WTC11 (cell line): ENCODE data around the gene CYB561D2. TPM values are rescaled to one million over a fixed set of nuclear protein-coding genes. Genes with fewer than 3 reads are reported as not detected.

Experiments
- ATAC-seq: fragments of 200-7000 bp; cut with Tn5 transposase; 2 replicates; pipeline ENCODE4 v1.10.0; 2021; ENCODE audit warnings: mild to moderate bottlenecking, moderate library complexity
- CTCF ChIA-PET: fragments of 300-600 bp; sonication (Branson Sonifier 250); formaldehyde crosslinking; loops from one replicate; lab custom pipeline; 2021; ENCODE audit warnings: antibody characterized with exemption; lab: Charles Lee
- POLR2A ChIA-PET: fragments of 350-600 bp; sonication (Branson Sonifier 250); formaldehyde crosslinking; loops from one replicate; lab custom pipeline; 2021; ENCODE audit warnings: antibody characterized with exemption; lab: Charles Lee
- DNase-seq: peaks from one replicate; pipeline ENCODE4 v3.0.0; 2021; ENCODE audit warnings: low spot score
- H3K27ac Mint-ChIP-seq: 2 replicates; pipeline ENCODE4 v1.8.0; 2021; ENCODE audit warnings: mixed read lengths
- H3K27me3 Mint-ChIP-seq: 2 replicates; pipeline ENCODE4 v1.8.0; 2021; ENCODE audit warnings: low read depth, mild to moderate bottlenecking, moderate library complexity, mixed read lengths
- H3K36me3 Mint-ChIP-seq: 2 replicates; pipeline ENCODE4 v1.8.0; 2021; ENCODE audit warnings: mixed read lengths
- H3K4me1 Mint-ChIP-seq: 2 replicates; pipeline ENCODE4 v1.8.0; 2022; ENCODE audit warnings: mixed read lengths
- H3K4me3 Mint-ChIP-seq: 2 replicates; pipeline ENCODE4 v1.8.0; 2021; ENCODE audit warnings: mild to moderate bottlenecking, moderate library complexity, mixed read lengths
- H3K9me3 Mint-ChIP-seq: 2 replicates; pipeline ENCODE4 v1.8.0; 2021; ENCODE audit warnings: mixed read lengths
- CTCF ChIP-seq: fragments of 200-600 bp; IDR thresholded peaks from 2 replicates; pipeline ENCODE4 v1.8.0; 2022; ENCODE audit warnings: antibody characterized with exemption
- E2F1 ChIP-seq: sonication (generic); formaldehyde crosslinking; IDR thresholded peaks from 2 replicates; pipeline ENCODE4 v1.8.0; 2022; ENCODE audit warnings: mild to moderate bottlenecking, missing genetic modification reagents
- FOXJ3 ChIP-seq: sonication (generic); formaldehyde crosslinking; IDR thresholded peaks from 2 replicates; pipeline ENCODE4 v1.9.0; 2021; ENCODE audit warnings: missing genetic modification reagents, mild to moderate bottlenecking, borderline replicate concordance
- KAT7 ChIP-seq: sonication (generic); formaldehyde crosslinking; IDR thresholded peaks from 2 replicates; pipeline ENCODE4 v1.8.1; 2023; ENCODE audit warnings: missing genetic modification reagents, mild to moderate bottlenecking, borderline replicate concordance
- MAX ChIP-seq: sonication (generic); formaldehyde crosslinking; IDR thresholded peaks from 2 replicates; pipeline ENCODE4 v1.8.0; 2022; ENCODE audit warnings: mild to moderate bottlenecking, missing genetic modification reagents
- NFATC4 ChIP-seq: fragments of 250-450 bp; sonication (Bioruptor Pico); IDR thresholded peaks from 2 replicates; pipeline ENCODE4 v1.9.0; 2021; ENCODE audit warnings: mild to moderate bottlenecking
- NFE2L1 ChIP-seq: sonication (generic); formaldehyde crosslinking; IDR thresholded peaks from 2 replicates; pipeline ENCODE4 v1.8.1; 2023; ENCODE audit warnings: missing genetic modification reagents
- NR2C2 ChIP-seq: sonication (generic); formaldehyde crosslinking; IDR thresholded peaks from 2 replicates; pipeline ENCODE4 v1.8.0; 2022; ENCODE audit warnings: mild to moderate bottlenecking, missing genetic modification reagents
- PRRX2 ChIP-seq: fragments of 250-450 bp; sonication (Bioruptor Pico); IDR thresholded peaks from 2 replicates; pipeline ENCODE4 v1.8.0; 2021; ENCODE audit warnings: mild to moderate bottlenecking
- SMAD3 ChIP-seq: sonication (generic); formaldehyde crosslinking; IDR thresholded peaks from 2 replicates; pipeline ENCODE4 v1.8.0; 2022; ENCODE audit warnings: missing genetic modification reagents, mild to moderate bottlenecking, borderline replicate concordance
- TP53 ChIP-seq: sonication (generic); formaldehyde crosslinking; IDR thresholded peaks from 2 replicates; pipeline ENCODE4 v1.8.1; 2023; ENCODE audit warnings: mild to moderate bottlenecking, missing genetic modification reagents
- ZBTB21 ChIP-seq: sonication (generic); formaldehyde crosslinking; IDR thresholded peaks from 2 replicates; pipeline ENCODE4 v1.8.1; 2023; ENCODE audit warnings: mild to moderate bottlenecking, missing genetic modification reagents, borderline replicate concordance
- ZNF121 ChIP-seq: sonication (generic); formaldehyde crosslinking; IDR thresholded peaks from 2 replicates; pipeline ENCODE4 v1.8.0; 2023; ENCODE audit warnings: missing genetic modification reagents
- ZNF317 ChIP-seq: sonication (generic); formaldehyde crosslinking; IDR thresholded peaks from 2 replicates; pipeline ENCODE4 v1.8.1; 2023; ENCODE audit warnings: low read depth, mild to moderate bottlenecking, moderate library complexity, missing genetic modification reagents, borderline replicate concordance
- ZNF423 ChIP-seq: fragments of 250-450 bp; sonication (Bioruptor Pico); IDR thresholded peaks from 2 replicates; pipeline ENCODE4 v2.1.2; 2022; ENCODE audit warnings: mild to moderate bottlenecking, moderate library complexity
- ZNF512 ChIP-seq: sonication (generic); formaldehyde crosslinking; IDR thresholded peaks from 2 replicates; pipeline ENCODE4 v1.8.1; 2022; ENCODE audit warnings: missing genetic modification reagents, borderline replicate concordance
- total RNA-seq: library from RNA; stranded (reverse); gene quantifications from 3 replicates; pipeline ENCODE4 v1.2.3, GENCODE V29; 2021
- TF ChIP-seq, protein P1 (sequence below): sonication (generic); formaldehyde crosslinking; conservative IDR thresholded peaks from 2 replicates; pipeline ENCODE4 v1.8.1; 2023; ENCODE audit warnings: mild to moderate bottlenecking, low read depth, missing genetic modification reagents, moderate library complexity
- TF ChIP-seq, protein P2 (sequence below): sonication (generic); formaldehyde crosslinking; IDR thresholded peaks from 2 replicates; pipeline ENCODE4 v1.8.1; 2023; ENCODE audit warnings: mild to moderate bottlenecking, missing genetic modification reagents, borderline replicate concordance
- TF ChIP-seq, protein P3 (sequence below): fragments of 250-450 bp; sonication (Bioruptor Pico); IDR thresholded peaks from 2 replicates; pipeline ENCODE4 v1.9.0; 2021; ENCODE audit warnings: mild to moderate bottlenecking

The CYB561D2 gene
- total RNA-seq, 1 experiment from 2014 or later: 9.8 TPM

DNA sequence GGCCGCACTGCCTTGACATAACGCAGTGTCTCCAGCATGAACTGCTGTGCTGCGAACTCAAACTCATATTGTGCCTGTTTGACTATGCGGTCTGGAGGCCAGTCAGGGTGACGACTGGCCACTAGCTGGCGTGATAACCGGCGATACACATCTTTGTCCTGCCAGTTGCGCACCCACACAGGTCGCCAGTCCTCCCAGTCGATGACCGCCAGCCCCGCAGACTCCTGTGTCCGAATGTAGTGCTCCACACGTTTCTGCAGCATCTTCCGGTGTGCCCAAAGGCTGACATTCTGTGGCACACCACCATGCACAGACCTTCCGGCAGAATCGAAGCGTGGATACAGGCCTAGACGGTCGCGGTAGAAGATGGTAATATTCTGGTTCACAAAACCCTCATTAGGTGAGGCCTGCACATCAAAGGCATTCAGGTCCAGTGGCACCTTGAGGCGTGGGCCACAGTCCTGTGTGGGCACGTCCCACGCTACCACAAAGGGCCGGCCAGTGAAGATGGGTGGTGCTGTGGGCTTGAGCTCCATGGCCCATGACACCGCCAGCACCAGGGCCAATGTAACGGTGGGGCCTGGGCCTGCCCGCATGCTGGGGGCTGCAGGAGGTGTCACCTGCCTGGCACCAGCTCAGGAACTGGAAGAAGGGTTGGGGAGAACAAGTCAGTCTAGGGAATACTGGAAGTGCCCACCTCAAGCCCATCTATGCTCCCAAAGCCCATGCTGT lies 30.6 kb upstream of the CYB561D2 start:
- Mint-ChIP-seq H3K4me3 (peak overlapping the region; percentile 93), H3K36me3 (peaks cover 36% of the 10 kb centered on the region), H3K4me1 (peaks cover 40% of the 10 kb centered on the region), H3K27ac (peak overlapping the region; percentile 44; the same call in 1 of the 2 replicates), H3K9me3 (no peaks in the 10 kb centered on the region), H3K27me3 (no peaks in the 10 kb centered on the region)
- ChIA-PET POLR2A (no interaction called here), CTCF (interaction anchor here (0.7 to 5.5 kb wide), 10 partner anchors 8 to 292 kb away, joined by 3 to 95 read pairs (median 4); partner anchors contain the start of genes CISH, HYAL1, HYAL3 and IFRD2)
- DNase-seq: no peak
- TF ChIP-seq ZBTB21 (CRISPR knock-in tag) (no peak), TP53 (CRISPR knock-in tag) (no peak), ZNF121 (0 out of 2 replicates have a peak, but pooled peaks have one; percentile 4), E2F1 (CRISPR knock-in tag) (no peak)
- ATAC-seq: no peak

GRCh38 chr3:50320853-50321335 lies 29.8 kb upstream of the CYB561D2 start:
- no peaks in the 10 kb centered on the region for H3K27me3 Mint-ChIP-seq
- ChIA-PET CTCF (interaction anchor here (0.6 to 5.5 kb wide), 39 partner anchors 12 to 1382 kb away, joined by 3 to 95 read pairs (median 4); partner anchors contain the start of genes CISH, CYB561D2, HEMK1 and HYAL1), POLR2A (interaction anchor here (0.6 to 2.0 kb wide), 5 partner anchors 16 to 124 kb away, joined by 3 to 8 read pairs (median 5); partner anchors contain the start of genes HYAL3 and NAA80)
- peaks cover 40% of the 10 kb centered on the region for H3K4me1 Mint-ChIP-seq
- peak; percentile 81 for DNase-seq
- peak; percentile 26 for ATAC-seq
- H3K36me3 Mint-ChIP-seq: peaks cover 35% of the 10 kb centered on the region
- peak overlapping the region; percentile 93 for H3K4me3 Mint-ChIP-seq
- no peaks in the 10 kb centered on the region for H3K9me3 Mint-ChIP-seq
- peak overlapping the region; percentile 44 for H3K27ac Mint-ChIP-seq
- TF ChIP-seq, protein P1, sequence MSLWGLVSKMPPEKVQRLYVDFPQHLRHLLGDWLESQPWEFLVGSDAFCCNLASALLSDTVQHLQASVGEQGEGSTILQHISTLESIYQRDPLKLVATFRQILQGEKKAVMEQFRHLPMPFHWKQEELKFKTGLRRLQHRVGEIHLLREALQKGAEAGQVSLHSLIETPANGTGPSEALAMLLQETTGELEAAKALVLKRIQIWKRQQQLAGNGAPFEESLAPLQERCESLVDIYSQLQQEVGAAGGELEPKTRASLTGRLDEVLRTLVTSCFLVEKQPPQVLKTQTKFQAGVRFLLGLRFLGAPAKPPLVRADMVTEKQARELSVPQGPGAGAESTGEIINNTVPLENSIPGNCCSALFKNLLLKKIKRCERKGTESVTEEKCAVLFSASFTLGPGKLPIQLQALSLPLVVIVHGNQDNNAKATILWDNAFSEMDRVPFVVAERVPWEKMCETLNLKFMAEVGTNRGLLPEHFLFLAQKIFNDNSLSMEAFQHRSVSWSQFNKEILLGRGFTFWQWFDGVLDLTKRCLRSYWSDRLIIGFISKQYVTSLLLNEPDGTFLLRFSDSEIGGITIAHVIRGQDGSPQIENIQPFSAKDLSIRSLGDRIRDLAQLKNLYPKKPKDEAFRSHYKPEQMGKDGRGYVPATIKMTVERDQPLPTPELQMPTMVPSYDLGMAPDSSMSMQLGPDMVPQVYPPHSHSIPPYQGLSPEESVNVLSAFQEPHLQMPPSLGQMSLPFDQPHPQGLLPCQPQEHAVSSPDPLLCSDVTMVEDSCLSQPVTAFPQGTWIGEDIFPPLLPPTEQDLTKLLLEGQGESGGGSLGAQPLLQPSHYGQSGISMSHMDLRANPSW: no peak
- no peak for TF ChIP-seq FOXJ3 (CRISPR knock-in tag)
- TF ChIP-seq ZNF317 (CRISPR knock-in tag): 0 out of 2 replicates have a peak, but pooled peaks have one; percentile 26
- TF ChIP-seq PRRX2 (CRISPR knock-in tag): no peak
- peak; percentile 99 for TF ChIP-seq KAT7 (CRISPR knock-in tag)
- TF ChIP-seq SMAD3: no peak
- TF ChIP-seq, protein P2, sequence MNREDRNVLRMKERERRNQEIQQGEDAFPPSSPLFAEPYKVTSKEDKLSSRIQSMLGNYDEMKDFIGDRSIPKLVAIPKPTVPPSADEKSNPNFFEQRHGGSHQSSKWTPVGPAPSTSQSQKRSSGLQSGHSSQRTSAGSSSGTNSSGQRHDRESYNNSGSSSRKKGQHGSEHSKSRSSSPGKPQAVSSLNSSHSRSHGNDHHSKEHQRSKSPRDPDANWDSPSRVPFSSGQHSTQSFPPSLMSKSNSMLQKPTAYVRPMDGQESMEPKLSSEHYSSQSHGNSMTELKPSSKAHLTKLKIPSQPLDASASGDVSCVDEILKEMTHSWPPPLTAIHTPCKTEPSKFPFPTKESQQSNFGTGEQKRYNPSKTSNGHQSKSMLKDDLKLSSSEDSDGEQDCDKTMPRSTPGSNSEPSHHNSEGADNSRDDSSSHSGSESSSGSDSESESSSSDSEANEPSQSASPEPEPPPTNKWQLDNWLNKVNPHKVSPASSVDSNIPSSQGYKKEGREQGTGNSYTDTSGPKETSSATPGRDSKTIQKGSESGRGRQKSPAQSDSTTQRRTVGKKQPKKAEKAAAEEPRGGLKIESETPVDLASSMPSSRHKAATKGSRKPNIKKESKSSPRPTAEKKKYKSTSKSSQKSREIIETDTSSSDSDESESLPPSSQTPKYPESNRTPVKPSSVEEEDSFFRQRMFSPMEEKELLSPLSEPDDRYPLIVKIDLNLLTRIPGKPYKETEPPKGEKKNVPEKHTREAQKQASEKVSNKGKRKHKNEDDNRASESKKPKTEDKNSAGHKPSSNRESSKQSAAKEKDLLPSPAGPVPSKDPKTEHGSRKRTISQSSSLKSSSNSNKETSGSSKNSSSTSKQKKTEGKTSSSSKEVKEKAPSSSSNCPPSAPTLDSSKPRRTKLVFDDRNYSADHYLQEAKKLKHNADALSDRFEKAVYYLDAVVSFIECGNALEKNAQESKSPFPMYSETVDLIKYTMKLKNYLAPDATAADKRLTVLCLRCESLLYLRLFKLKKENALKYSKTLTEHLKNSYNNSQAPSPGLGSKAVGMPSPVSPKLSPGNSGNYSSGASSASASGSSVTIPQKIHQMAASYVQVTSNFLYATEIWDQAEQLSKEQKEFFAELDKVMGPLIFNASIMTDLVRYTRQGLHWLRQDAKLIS (CRISPR knock-in tag): no peak
- peak; percentile 42; the same call in 1 of the 2 replicates for TF ChIP-seq MAX (CRISPR knock-in tag)
- TF ChIP-seq, protein P3, sequence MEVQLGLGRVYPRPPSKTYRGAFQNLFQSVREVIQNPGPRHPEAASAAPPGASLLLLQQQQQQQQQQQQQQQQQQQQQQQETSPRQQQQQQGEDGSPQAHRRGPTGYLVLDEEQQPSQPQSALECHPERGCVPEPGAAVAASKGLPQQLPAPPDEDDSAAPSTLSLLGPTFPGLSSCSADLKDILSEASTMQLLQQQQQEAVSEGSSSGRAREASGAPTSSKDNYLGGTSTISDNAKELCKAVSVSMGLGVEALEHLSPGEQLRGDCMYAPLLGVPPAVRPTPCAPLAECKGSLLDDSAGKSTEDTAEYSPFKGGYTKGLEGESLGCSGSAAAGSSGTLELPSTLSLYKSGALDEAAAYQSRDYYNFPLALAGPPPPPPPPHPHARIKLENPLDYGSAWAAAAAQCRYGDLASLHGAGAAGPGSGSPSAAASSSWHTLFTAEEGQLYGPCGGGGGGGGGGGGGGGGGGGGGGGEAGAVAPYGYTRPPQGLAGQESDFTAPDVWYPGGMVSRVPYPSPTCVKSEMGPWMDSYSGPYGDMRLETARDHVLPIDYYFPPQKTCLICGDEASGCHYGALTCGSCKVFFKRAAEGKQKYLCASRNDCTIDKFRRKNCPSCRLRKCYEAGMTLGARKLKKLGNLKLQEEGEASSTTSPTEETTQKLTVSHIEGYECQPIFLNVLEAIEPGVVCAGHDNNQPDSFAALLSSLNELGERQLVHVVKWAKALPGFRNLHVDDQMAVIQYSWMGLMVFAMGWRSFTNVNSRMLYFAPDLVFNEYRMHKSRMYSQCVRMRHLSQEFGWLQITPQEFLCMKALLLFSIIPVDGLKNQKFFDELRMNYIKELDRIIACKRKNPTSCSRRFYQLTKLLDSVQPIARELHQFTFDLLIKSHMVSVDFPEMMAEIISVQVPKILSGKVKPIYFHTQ: no peak
- no peak for TF ChIP-seq ZNF423 (CRISPR knock-in tag)
- no peak for TF ChIP-seq NFATC4
- no peak for TF ChIP-seq CTCF
- TF ChIP-seq ZNF512 (CRISPR knock-in tag): no peak
- no peak for TF ChIP-seq NR2C2 (CRISPR knock-in tag)
- TF ChIP-seq NFE2L1: no peak
